PC-9 (cell line): ENCODE results near the gene OSBPL7. TPM values are rescaled to one million over a fixed set of nuclear protein-coding genes. Genes with fewer than 3 reads are reported as not detected.

Source experiments
- BruUV-seq: library from RNA; stranded (reverse); fragments of 400-500 nt; replicated peaks from 2 replicates; lab custom pipeline; 2021; lab: Mats Ljungman, UMichigan
- CTCF ChIA-PET: fragments of 300-600 bp; sonication (Branson Sonifier 250); formaldehyde crosslinking; loops from one replicate; lab custom pipeline; 2022; ENCODE audit warnings: antibody characterized with exemption; lab: Charles Lee
- POLR2A ChIA-PET: fragments of 300-600 bp; sonication (Branson Sonifier 250); formaldehyde crosslinking; loops from one replicate; lab custom pipeline; 2022; ENCODE audit warnings: antibody characterized with exemption; ENCODE audit not compliant: unreplicated experiment; lab: Charles Lee
- DNase-seq, 2 experiments: peaks; one replicate each; pipeline versions ENCODE4 v3.0.0 to v3.0.0-alpha.2; 2015 to 2022; ENCODE audit warnings: mixed read lengths in 1 of 2
- H2AFZ ChIP-seq: fragments of 200-600 bp; sonication (generic); 2 replicates; pipeline ENCODE4 v1.8.1; 2017; ENCODE audit warnings: antibody characterized with exemption
- H3F3A ChIP-seq: fragments of 200-600 bp; sonication (generic); 2 replicates; pipeline ENCODE4 v1.8.1; 2017; ENCODE audit warnings: antibody characterized with exemption, mild to moderate bottlenecking, low read depth; ENCODE audit not compliant: insufficient read depth
- H3K27ac ChIP-seq: fragments of 200-600 bp; sonication (generic); 2 replicates; pipeline ENCODE4 v1.6.1; 2016; ENCODE audit warnings: mixed run types
- H3K27me3 ChIP-seq: fragments of 200-600 bp; sonication (generic); 2 replicates; pipeline ENCODE4 v1.6.1; 2016; ENCODE audit warnings: low read depth, mixed run types; ENCODE audit not compliant: insufficient read depth
- H3K36me3 ChIP-seq: fragments of 200-600 bp; sonication (generic); 2 replicates; pipeline ENCODE4 v1.6.1; 2016; ENCODE audit warnings: low read depth, mixed run types
- H3K4me1 ChIP-seq: fragments of 200-600 bp; sonication (generic); replicated peaks from 2 replicates; pipeline ENCODE4 v1.6.1; 2016; ENCODE audit warnings: mixed run types; ENCODE audit not compliant: insufficient read depth
- H3K4me2 ChIP-seq: fragments of 200-600 bp; sonication (generic); 2 replicates; pipeline ENCODE4 v1.6.1; 2017; ENCODE audit warnings: mixed run types
- H3K4me3 ChIP-seq: fragments of 200-600 bp; sonication (generic); 2 replicates; pipeline ENCODE4 v1.6.1; 2016; ENCODE audit warnings: mixed run types
- H3K79me2 ChIP-seq: fragments of 200-600 bp; sonication (generic); 2 replicates; pipeline ENCODE4 v1.6.1; 2017; ENCODE audit warnings: low read depth, mixed run types
- H3K9me2 ChIP-seq: fragments of 200-600 bp; sonication (generic); 2 replicates; pipeline ENCODE4 v1.8.1; 2017; ENCODE audit warnings: mild to moderate bottlenecking; ENCODE audit not compliant: insufficient read depth
- H3K9me3 ChIP-seq: fragments of 200-600 bp; sonication (generic); 2 replicates; pipeline ENCODE4 v1.8.1; 2016; ENCODE audit warnings: low read depth; ENCODE audit not compliant: insufficient read depth
- H4K20me1 ChIP-seq: fragments of 200-600 bp; sonication (generic); 2 replicates; pipeline ENCODE4 v1.8.1; 2017; ENCODE audit not compliant: insufficient read depth
- EZH2 ChIP-seq: fragments of 200-600 bp; sonication (generic); IDR thresholded peaks from 2 replicates; pipeline ENCODE4 v1.8.0; 2017; ENCODE audit warnings: antibody characterized with exemption, low read depth
- intact Hi-C: fragments of 100-400 bp; cut with micrococcal nuclease; formaldehyde crosslinking; loops from one replicate; pipeline ENCODE4 v1.10.0; 2022; ENCODE audit not compliant: unreplicated experiment
- total RNA-seq: library from RNA; stranded (reverse); gene quantifications from 2 replicates; pipeline ENCODE4 v1.2.3, GENCODE V29; 2021
- TF ChIP-seq, protein P1 (sequence below): fragments of 200-600 bp; sonication (generic); conservative IDR thresholded peaks from 2 replicates; pipeline ENCODE4 v1.6.1; 2017; ENCODE audit warnings: mixed run types, antibody characterized with exemption, mild to moderate bottlenecking, moderate library complexity

Gene OSBPL7
- total RNA-seq, 1 experiment from 2014 or later = 32.2 TPM

DNA sequence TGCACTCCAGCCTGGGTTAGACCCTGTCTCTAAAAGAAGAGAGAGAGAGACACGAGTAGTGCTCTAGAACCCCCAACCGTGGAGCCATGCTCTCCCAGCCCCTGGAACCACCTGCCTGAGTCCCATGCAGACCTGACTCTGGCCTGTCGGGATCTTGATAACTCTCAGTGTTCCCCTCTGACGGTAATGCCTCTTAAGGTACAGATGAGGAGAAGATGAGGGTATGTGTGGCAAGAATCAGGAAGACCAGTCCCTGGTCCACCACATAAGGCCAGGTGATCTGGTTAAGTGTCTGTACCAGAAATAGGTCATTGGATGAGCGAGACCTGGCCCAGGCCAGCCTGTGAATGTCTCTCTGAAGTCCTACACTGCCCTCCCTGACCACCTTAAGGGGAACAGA lies 18.4 kb downstream of the OSBPL7 start:
- CTCF ChIA-PET = interaction anchor here (0.5 to 0.7 kb wide), 2 partner anchors 167 to 927 kb away, joined by 3 read pairs; no protein-coding TSS in a partner anchor
- H3K4me2 ChIP-seq = no peak overlapping the region
- no peak overlapping the region for H2AFZ ChIP-seq
- no TSS peak for BruUV-seq
- peaks cover 11% of the 10 kb centered on the region; the same call in 1 of the 2 replicates for H3F3A ChIP-seq
- no peaks in the 10 kb centered on the region for H3K9me2 ChIP-seq
- POLR2A ChIA-PET = interaction anchor here (0.7 kb wide), 1 partner anchor 16 kb away, joined by 3 read pairs; no protein-coding TSS in a partner anchor
- peaks cover 11% of the 10 kb centered on the region; the same call in 1 of the 2 replicates for H3K36me3 ChIP-seq
- H3K4me1 ChIP-seq = no peaks in the 10 kb centered on the region
- intact Hi-C loops = loop anchor here (5.0 kb wide), 1 partner anchor 861 kb away; no protein-coding TSS in a partner anchor
- H3K27me3 ChIP-seq = no peaks in the 10 kb centered on the region
- TF ChIP-seq EZH2 = no peak
- TF ChIP-seq, protein P1, sequence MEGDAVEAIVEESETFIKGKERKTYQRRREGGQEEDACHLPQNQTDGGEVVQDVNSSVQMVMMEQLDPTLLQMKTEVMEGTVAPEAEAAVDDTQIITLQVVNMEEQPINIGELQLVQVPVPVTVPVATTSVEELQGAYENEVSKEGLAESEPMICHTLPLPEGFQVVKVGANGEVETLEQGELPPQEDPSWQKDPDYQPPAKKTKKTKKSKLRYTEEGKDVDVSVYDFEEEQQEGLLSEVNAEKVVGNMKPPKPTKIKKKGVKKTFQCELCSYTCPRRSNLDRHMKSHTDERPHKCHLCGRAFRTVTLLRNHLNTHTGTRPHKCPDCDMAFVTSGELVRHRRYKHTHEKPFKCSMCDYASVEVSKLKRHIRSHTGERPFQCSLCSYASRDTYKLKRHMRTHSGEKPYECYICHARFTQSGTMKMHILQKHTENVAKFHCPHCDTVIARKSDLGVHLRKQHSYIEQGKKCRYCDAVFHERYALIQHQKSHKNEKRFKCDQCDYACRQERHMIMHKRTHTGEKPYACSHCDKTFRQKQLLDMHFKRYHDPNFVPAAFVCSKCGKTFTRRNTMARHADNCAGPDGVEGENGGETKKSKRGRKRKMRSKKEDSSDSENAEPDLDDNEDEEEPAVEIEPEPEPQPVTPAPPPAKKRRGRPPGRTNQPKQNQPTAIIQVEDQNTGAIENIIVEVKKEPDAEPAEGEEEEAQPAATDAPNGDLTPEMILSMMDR = no peak
- no peaks in the 10 kb centered on the region for H3K79me2 ChIP-seq
- H3K27ac ChIP-seq = no peak overlapping the region
- no peak for DNase-seq
- H3K4me3 ChIP-seq = no peak overlapping the region
- no peaks in the 10 kb centered on the region for H3K9me3 ChIP-seq
- no peaks in the 10 kb centered on the region for H4K20me1 ChIP-seq

GRCh38 chr17:47802341-47803022 lies 19.1 kb downstream of the OSBPL7 start:
- Histone ChIP-seq H3K4me2 (no peak overlapping the region), H3K27ac (no peak overlapping the region), H4K20me1 (no peaks in the 10 kb centered on the region), H3K4me1 (no peaks in the 10 kb centered on the region), H3K36me3 (peaks cover 5% of the 10 kb centered on the region; the same call in 1 of the 2 replicates), H3K4me3 (no peak overlapping the region), H3K9me2 (no peaks in the 10 kb centered on the region), H2AFZ (no peak overlapping the region), H3K9me3 (no peaks in the 10 kb centered on the region), H3K27me3 (0 out of 2 replicates have a peak, but pooled peaks cover 2% of the 10 kb centered on the region), H3K79me2 (no peaks in the 10 kb centered on the region), H3F3A (peaks cover 11% of the 10 kb centered on the region; the same call in 1 of the 2 replicates)
- BruUV-seq = no TSS peak
- no peak for TF ChIP-seq EZH2
- TF ChIP-seq, protein P1 = peak; percentile 84
- peak; percentile 48 to 62 for DNase-seq
- ChIA-PET CTCF (interaction anchor here (0.6 to 0.7 kb wide), 2 partner anchors 168 to 926 kb away, joined by 3 to 4 read pairs; partner anchors contain the start of gene CDK5RAP3), POLR2A (interaction anchor here (0.7 kb wide), 1 partner anchor 17 kb away, joined by 3 read pairs; no protein-coding TSS in a partner anchor)
- intact Hi-C loops = loop anchor here (5.0 kb wide), 1 partner anchor 860 kb away; no protein-coding TSS in a partner anchor

GRCh38 chr17:47801906-47802305 lies 19.7 kb downstream of the OSBPL7 start:
- TF ChIP-seq EZH2 = no peak
- TF ChIP-seq, protein P1 = no peak
- POLR2A ChIA-PET = no interaction called here
- Histone ChIP-seq H2AFZ (no peak overlapping the region), H3K9me3 (no peaks in the 10 kb centered on the region), H3K27ac (no peak overlapping the region), H3K9me2 (no peaks in the 10 kb centered on the region), H3K4me1 (no peaks in the 10 kb centered on the region), H3K79me2 (no peaks in the 10 kb centered on the region), H3F3A (peaks cover 6% of the 10 kb centered on the region; the same call in 1 of the 2 replicates), H3K4me2 (no peak overlapping the region), H4K20me1 (no peaks in the 10 kb centered on the region), H3K27me3 (0 out of 2 replicates have a peak, but pooled peaks cover 8% of the 10 kb centered on the region), H3K36me3 (no peaks in the 10 kb centered on the region), H3K4me3 (no peak overlapping the region)
- intact Hi-C loops = loop anchor here (5.0 kb wide), 1 partner anchor 860 kb away; no protein-coding TSS in a partner anchor
- no TSS peak for BruUV-seq
- CTCF ChIA-PET = interaction anchor here (0.6 to 0.7 kb wide), 2 partner anchors 169 to 187 kb away, joined by 4 read pairs; partner anchors contain the start of gene CDK5RAP3
- DNase-seq = no peak
